Thyroid gland (tissue), 4 donors: ENCODE results near the gene PKD1. TPM values are rescaled to one million over a fixed set of nuclear protein-coding genes. Genes with fewer than 3 reads are reported as not detected.

Source experiments
- DNase-seq, 2 donors: peaks; one replicate each; pipeline ENCODE4 v3.0.0-alpha.2; 2019
- H3K27ac ChIP-seq, 3 donors: fragments of 200-600 bp; sonication (generic); 1 replicate in 2 of 3; 2 replicates in 1 of 3; pipeline ENCODE4 v1.5.1; 2016 to 2019; ENCODE audit warnings: mild to moderate bottlenecking in 1 of 3, moderate library complexity in 1 of 3
- H3K27me3 ChIP-seq: fragments of 200-600 bp; sonication (generic); one replicate; pipeline ENCODE4 v1.5.1; 2019
- H3K36me3 ChIP-seq, 2 donors: fragments of 200-600 bp; sonication (generic); one replicate each; pipeline ENCODE4 v1.5.1; 2016 to 2019
- H3K4me1 ChIP-seq, 2 donors: fragments of 200-600 bp; sonication (generic); one replicate each; pipeline ENCODE4 v1.5.1; 2017 to 2019
- H3K4me3 ChIP-seq, 3 donors: fragments of 200-600 bp; sonication (generic); replicated peaks in 1 of 3; 1 replicate in 2 of 3; 2 replicates in 1 of 3; pipeline ENCODE4 v1.5.1; 2016; ENCODE audit warnings: mild to moderate bottlenecking in 1 of 3
- H3K9me3 ChIP-seq: fragments of 200-600 bp; sonication (generic); one replicate; pipeline ENCODE4 v1.5.1; 2017
- POLR2A ChIP-seq, 2 donors: fragments of 450-650 bp; IDR thresholded peaks; one replicate each; pipeline ENCODE4 v1.6.1; 2017; ENCODE audit warnings: antibody characterized with exemption in 2 of 2, mild to moderate bottlenecking in 2 of 2, moderate library complexity in 1 of 2
- WGBS, 2 donors: methylation state at CpG; one replicate each; pipeline ENCODE4 v1.1.5; 2017; 5-methylcytosine and 5-hydroxymethylcytosine counted together
- intact Hi-C: fragments of 100-400 bp; cut with DNase I; formaldehyde crosslinking; loops from one replicate; pipeline ENCODE4 v1.15.1; 2023
- total RNA-seq, 4 donors: library from RNA; depleted of rRNA; stranded (reverse); fragments of >200 nt; gene quantifications; one replicate each; pipeline ENCODE4 v1.2.3, GENCODE V29; 2016
- TF ChIP-seq, protein P1 (sequence below), 6 experiments: fragments of 200-600 bp in 3 of 6; fragments of 450-650 bp in 3 of 6; sonication (generic) in 3 of 6; IDR thresholded peaks; one replicate each; pipeline ENCODE4 v1.5.1; 2016 to 2019; ENCODE audit warnings: antibody characterized with exemption in 6 of 6, mild to moderate bottlenecking in 2 of 6, inconsistent platforms in 1 of 6, moderate library complexity in 1 of 6

PKD1 gene
- total RNA-seq, 4 donors from 2014 or later = 66.9 to 153 (median 87.7) TPM

DNA sequence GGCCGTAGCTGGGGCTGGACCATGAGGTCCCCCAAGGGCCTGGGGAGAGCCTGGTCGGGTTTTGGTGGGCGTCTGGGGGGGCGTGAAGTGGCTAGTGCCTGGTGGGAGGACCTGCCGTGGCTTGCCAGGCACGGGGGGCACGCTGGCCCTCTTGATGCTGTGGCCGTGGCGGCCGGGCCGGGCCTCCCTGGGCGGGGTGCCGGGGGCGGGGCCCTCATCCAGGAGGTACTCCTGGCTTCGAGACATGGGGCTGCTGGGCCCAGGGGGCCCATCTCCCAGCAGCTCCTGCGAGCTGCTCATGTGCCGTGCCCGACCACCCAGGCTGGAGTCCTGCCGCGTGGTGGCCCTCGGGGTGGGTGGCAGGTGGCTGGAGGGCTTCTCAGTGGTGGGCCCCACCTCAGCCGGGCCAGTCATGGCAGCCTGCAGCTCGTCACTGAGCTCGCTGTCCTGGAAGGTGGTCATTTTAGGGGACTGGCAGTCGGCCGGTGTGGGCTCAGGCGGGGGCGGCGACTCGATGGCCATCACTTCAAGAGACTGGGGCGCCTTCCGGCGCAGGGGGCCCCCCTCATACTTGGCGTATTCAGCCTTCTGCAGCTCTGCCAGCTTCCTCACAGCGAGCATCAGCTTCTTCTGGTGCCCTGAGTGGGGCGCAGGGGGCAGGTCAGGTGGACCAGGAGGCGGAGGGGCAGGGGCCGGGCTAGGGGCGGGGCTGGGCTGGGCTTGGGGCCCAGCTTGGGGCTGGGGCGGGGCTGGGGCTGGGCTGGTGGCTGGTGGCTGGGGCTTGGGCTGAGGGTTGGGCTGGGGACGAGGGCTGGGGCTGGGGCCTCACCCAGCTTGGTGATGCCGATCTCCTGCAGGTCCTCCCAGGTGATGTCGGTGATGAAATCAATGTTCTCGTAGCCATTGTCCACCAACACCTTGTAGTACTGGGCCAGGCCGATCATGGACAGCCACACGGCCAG lies 45.5 kb upstream of the PKD1 start:
- H3K4me1 ChIP-seq = no peaks in the 10 kb centered on the region
- peaks cover 2 to 12% of the 10 kb centered on the region in 2 donors for H3K36me3 ChIP-seq
- intact Hi-C loops = no loop called here
- H3K27me3 ChIP-seq = no peaks in the 10 kb centered on the region
- TF ChIP-seq POLR2A (IDR thresholded peaks at IDR 0.05) = no peak
- TF ChIP-seq, protein P1, sequence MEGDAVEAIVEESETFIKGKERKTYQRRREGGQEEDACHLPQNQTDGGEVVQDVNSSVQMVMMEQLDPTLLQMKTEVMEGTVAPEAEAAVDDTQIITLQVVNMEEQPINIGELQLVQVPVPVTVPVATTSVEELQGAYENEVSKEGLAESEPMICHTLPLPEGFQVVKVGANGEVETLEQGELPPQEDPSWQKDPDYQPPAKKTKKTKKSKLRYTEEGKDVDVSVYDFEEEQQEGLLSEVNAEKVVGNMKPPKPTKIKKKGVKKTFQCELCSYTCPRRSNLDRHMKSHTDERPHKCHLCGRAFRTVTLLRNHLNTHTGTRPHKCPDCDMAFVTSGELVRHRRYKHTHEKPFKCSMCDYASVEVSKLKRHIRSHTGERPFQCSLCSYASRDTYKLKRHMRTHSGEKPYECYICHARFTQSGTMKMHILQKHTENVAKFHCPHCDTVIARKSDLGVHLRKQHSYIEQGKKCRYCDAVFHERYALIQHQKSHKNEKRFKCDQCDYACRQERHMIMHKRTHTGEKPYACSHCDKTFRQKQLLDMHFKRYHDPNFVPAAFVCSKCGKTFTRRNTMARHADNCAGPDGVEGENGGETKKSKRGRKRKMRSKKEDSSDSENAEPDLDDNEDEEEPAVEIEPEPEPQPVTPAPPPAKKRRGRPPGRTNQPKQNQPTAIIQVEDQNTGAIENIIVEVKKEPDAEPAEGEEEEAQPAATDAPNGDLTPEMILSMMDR (IDR thresholded peaks at IDR 0.05) = no peak
- H3K27ac ChIP-seq = no peak overlapping the region
- H3K4me3 ChIP-seq = no peak overlapping the region
- WGBS, 2 donors = 89 to 93% methylated on average over 21 to 28 of the region's 46 CpGs
- no peaks in the 10 kb centered on the region for H3K9me3 ChIP-seq
- DNase-seq = no peak

DNA sequence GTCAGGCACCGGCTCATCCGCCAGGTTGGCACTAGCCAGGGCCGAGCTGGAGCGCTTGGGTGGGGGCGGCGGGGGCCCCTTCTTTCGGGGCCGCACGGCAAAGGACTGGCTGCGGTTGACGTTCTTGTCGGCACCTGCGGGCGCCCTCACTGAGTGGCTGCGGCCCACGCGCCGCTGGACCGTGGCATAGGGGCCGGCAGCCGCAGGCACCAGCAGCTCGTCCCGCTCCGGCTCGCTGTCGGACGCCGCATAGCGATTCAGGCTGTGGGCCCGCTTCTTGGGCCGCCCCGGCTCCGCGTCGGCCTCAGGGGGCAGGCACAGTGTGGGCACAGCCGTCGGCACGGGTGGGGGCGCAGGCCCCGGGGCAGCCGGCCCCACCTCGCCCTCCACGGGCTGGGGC lies 44.8 kb upstream of the PKD1 start:
- TF ChIP-seq, protein P1 (IDR thresholded peaks at IDR 0.05) = no peak
- TF ChIP-seq POLR2A (IDR thresholded peaks at IDR 0.05) = no peak
- Histone ChIP-seq H3K27ac (no peak overlapping the region), H3K4me1 (no peaks in the 10 kb centered on the region), H3K9me3 (no peaks in the 10 kb centered on the region), H3K4me3 (no peak overlapping the region), H3K27me3 (no peaks in the 10 kb centered on the region), H3K36me3 (peaks cover 9 to 20% of the 10 kb centered on the region in 2 donors)
- intact Hi-C loops = no loop called here
- 95 to 98% methylated on average over 23 to 25 of the region's 43 CpGs for WGBS, 2 donors
- no peak for DNase-seq

DNA sequence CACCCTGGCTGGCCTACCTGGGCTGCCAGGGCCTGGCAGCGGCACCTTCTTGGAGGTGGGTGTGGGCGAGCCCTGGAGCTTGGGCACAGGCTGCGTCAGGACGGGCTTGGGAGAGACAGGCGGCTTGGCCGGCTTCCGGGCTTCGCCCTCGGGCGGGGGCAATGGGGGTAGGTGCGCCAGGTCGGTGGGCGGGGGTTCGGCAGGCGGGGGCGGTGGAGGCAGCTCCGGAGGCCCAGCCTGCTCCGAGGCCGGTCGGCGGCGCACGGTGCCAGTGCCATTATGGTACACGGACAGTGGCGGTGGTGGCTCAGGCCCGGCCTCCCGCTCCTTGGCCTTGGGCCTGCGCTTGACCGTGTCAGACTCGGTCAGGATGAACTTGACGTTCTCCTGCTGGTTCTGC lies 43.9 kb upstream of the PKD1 start:
- no peak for DNase-seq

DNA sequence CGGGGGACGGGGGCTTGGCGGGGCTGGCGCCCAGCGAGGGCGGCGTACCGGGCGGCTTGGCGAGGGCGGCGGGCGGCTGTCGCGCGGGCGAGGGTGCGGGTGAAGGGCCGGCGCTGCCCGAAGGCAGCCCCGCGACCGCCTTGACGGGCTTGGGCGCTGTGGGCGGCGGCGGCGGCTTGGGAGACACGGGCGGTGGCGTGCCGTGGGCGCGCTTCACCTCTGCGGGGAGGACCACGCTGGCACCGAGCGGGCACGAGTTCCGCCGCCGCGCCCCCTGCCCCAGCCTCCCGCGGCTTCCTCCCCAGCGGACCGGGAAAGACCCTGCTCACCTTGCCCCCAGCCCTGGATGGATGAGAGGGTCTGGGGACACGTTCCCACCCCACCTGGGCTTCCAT lies 43.4 kb upstream of the PKD1 start:
- no peak for TF ChIP-seq POLR2A (IDR thresholded peaks at IDR 0.05)
- TF ChIP-seq, protein P1 (IDR thresholded peaks at IDR 0.05) = no peak

More for the DNA sequence above, 43.9 kb upstream of the PKD1 start:
- Histone ChIP-seq H3K27ac (no peak overlapping the region), H3K4me1 (no peaks in the 10 kb centered on the region), H3K27me3 (no peaks in the 10 kb centered on the region), H3K9me3 (no peaks in the 10 kb centered on the region), H3K4me3 (no peak overlapping the region), H3K36me3 (peaks cover 18 to 28% of the 10 kb centered on the region in 2 donors)
- intact Hi-C loops = no loop called here
- no peak for TF ChIP-seq POLR2A (IDR thresholded peaks at IDR 0.05)
- TF ChIP-seq, protein P1 (IDR thresholded peaks at IDR 0.05) = no peak
- 95 to 100% methylated on average over 6 to 24 of the region's 31 CpGs for WGBS, 2 donors

More for the DNA sequence above, 43.4 kb upstream of the PKD1 start:
- no peak overlapping the region for H3K4me3 ChIP-seq
- peaks cover 23 to 32% of the 10 kb centered on the region in 2 donors for H3K36me3 ChIP-seq
- 15 to 76% methylated on average over 6 to 11 of the region's 50 CpGs for WGBS, 2 donors
- H3K4me1 ChIP-seq = no peaks in the 10 kb centered on the region
- no peak for DNase-seq
- H3K27me3 ChIP-seq = no peaks in the 10 kb centered on the region
- intact Hi-C loops = no loop called here
- H3K9me3 ChIP-seq = no peaks in the 10 kb centered on the region
- H3K27ac ChIP-seq = no peak overlapping the region
